GM15510 (cell line): ENCODE measurements around the gene NPFFR2.

Source experiments
- POLR2A ChIP-seq: IDR thresholded peaks from 3 replicates; pipeline ENCODE4 v1.6.1; 2011; ENCODE audit warnings: borderline replicate concordance; ENCODE audit not compliant: insufficient read length; ENCODE audit errors: extremely low read depth

Gene NPFFR2

DNA sequence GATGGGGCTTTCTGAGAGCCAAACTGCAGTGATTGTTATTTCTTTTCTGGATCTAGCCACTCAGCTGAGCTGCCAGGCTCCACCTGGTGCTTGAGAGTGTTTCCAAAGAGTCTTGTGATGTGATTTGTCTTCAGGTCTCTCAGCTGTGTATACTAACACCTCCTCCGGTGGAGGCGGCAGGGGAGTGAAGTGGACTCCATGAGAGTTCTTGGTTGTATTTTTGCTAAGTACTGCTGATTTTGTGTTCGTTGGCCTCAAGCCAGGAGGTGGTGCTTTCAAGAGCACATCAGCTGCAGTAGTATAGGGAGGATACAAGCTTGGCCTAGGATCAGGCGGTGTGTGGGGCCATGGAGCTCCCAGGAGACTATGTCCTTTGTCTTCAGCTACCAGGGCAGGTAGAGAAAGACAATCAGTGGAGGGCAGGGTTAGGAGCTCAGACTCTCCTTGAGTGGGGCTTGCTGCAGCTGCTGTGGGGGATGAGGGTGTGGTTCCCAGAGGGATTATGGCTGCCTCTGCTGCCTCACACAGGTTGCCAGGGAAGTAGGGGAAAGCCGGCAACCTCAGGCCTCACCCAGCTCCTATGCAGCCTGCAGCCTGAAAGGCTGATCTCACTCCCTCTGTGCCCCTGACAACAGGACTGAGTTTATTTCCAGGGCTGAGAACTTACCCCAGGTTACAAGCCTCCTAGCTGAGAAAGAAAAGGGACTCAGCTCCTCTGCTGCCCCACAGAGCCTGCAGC is 62.4 kb downstream of the NPFFR2 start:
- no peak for TF ChIP-seq POLR2A

DNA sequence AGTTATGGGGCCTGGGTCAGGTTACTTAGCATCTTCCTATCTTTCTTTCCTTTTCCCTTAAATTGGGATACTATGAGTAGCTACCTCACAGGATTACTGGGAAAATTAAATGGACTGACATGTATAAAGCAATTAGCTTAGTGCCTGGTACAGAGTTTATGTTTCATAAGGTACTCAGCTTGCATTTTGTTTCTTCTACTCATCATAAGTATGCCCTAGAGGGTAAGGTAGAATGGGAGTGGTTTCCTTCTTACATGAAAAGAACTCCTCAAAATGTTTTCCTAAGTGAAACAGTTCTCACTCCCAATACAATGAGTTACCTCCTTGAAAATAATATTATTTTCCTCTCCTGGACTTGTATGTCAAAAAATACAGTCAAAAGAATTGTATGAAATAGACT is 75.7 kb downstream of the NPFFR2 start:
- TF ChIP-seq POLR2A, result no peak

DNA sequence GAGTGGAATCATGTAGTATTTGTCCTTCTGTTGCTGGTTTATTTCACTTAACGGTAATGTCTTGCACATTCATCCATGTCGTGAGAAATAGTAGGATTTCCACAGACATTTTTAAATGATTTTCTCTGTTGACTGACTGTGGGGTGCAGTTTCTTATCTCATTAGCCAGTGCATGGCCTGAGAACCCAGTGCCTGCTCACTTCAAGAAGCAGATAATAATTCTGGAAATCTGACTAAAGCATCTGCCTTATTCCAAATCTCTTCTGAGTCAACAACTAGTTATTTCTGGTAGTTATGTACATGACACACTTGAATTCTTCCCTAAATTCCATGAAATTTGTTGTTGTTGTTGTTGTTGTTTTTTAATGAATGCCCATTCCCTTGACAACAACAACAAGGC is 77.6 kb downstream of the NPFFR2 start:
- no peak for TF ChIP-seq POLR2A

DNA sequence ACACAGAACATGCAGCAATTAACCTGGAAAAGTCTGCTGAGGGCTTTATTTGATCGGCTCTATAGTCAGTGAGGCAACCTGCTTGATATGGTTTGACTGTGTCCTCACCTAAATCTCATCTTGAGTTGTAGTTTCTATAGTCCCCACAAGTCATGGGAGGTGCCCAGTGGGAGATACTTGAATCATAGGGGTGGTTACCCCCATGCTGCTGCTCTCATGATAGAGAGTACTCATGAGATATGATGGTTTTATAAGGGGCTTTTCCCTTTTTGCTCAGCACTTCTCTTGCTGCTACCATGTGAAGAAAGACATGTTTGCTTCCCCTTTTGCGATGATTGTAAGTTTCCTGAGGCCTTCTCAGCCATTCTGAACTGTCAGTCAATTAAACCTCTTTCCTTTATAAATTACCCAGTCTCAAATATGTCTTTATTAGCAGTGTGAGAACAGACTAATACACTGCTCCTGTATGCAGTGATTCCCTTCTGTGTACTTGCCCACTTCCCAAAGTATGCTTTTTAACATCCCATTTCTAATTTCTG is 78.2 kb downstream of the NPFFR2 start:
- TF ChIP-seq POLR2A, result no peak

DNA sequence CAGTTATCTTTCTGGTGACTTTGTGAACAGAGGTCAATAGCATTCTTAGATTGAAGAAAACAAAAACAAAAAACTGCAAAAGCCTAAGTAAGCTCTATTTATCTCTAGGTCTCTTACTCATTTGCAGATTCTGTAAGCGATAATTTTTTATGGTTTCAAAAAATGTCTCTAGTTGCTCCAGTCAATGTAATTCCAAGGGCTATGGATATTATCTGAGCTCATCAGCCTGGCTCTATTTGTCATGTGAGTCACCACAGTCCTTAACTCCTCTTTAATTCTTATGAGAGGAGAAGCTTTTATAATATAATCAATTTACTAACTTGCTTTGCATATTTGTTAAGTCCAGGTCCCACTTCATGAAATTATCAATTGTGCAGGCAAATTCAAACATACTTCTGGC is 79.1 kb downstream of the NPFFR2 start:
- no peak for TF ChIP-seq POLR2A

DNA sequence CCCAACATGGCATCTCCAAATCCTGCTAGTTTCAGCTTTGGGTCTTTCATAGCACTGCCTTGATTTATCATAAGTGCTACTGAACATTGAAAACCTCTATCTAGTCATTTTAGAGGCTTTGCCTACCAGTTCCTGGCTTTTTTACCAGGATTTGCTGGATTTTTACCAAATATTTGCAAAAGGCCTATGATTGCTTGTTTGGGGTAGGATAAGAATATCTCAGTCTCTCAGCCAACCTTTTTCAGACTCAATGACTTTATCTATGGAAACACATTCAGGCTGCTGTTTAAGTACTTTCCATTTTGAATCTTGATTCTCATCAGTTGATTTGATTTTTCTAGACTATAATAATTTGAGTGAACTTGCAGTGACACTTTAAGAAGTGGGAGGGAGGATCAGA is 80.1 kb downstream of the NPFFR2 start:
- TF ChIP-seq POLR2A, result no peak

DNA sequence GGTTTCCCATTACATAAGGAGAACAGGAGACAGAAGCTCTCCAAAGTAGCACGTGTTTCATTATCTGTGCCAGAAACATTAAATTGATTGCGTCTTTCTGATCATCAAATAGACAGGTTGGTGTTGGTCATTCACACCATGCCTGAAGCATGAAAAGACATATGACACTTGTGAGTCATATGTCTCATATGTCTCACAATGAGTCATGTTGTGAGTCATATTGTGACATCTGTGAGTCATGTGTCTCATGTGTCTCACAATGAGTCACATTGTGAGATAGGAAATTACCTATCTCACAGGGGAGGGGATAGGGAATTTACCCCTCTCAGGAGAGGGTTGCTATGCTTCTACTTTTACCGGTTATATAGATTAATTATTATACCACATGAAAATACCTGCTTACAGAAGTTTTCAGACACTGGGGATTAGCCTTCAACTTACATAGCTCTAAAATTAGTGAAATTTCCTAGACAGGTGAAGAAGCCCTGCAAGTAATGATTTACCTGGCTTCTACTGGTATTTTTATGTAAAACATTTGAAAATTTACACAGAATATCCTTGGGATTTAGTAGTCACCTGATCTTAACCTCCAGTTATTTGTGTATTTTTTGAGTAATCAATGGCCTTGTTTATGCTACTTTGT is 80.8 kb downstream of the NPFFR2 start:
- no peak for TF ChIP-seq POLR2A

DNA sequence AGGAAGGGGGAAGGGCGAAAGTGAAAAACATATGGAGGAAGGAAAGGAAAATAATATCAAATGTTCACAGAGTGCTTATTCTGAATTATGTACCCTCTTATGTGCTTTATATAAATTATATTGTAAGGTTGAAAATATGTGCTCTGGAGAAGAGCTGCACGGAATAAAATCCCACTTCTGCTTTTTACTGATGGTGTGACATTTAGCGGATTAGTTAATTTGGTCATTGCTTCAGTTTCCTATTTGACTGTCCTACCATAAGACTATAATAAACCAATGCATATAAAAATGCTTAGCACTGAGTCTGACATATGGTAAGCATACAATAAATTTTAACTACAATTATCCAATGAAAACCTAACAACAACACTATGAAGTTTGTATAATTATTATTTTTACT is 86.2 kb downstream of the NPFFR2 start:
- no peak for TF ChIP-seq POLR2A

DNA sequence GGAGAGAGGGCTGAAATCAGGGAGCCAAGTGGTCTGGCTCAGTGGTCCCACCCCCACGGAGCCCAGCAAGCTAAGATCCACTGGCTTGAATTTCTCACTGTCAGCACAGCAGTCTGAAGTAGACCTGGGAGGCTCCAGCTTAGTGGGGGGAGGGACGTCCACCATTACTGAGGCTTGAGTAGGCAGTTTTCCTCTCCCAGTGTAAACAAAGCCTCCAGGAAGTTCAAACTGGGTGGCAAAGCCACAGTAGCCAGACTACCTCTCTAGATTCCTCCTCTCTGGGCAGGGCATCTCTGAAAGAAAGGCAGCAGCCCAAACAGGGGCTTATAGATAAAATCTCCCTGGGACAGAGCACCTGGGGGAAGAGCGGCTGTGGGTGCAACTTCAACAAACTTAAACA is 88.1 kb downstream of the NPFFR2 start:
- TF ChIP-seq POLR2A, result no peak

DNA sequence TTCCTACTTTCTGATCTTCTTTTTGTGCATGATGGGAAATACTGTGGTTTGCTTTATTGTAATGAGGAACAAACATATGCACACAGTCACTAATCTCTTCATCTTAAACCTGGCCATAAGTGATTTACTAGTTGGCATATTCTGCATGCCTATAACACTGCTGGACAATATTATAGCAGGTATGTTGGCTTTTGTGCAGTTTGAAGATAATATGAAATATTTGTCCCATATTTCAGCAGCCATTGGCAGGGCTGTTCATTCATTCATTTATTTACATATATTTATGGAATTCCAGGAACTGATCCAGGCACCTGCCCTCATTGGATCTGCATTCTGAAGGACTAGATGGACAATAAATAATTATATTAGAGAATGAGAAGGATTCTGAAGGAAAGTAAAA is 96.9 kb downstream of the NPFFR2 start:
- TF ChIP-seq POLR2A, result no peak

DNA sequence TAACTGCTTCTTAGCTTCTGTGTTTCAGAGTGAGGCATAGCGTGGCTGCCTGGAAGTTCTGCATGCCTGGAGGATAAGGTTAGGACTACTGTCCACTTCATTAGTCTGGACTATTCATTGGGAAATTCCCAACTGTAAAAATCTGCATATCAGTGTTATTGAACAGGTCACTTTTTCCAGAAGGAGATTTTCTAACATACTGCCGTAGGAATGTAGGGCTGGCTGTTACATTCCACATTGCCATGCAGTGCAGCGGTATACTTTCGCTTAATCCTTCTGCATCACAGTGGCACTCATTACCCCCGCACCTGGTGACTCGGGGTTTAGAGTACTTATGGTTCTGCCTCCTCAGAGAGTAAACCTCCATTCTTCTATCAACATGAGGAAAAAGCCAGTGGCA is 104.6 kb downstream of the NPFFR2 start:
- no peak for TF ChIP-seq POLR2A

DNA sequence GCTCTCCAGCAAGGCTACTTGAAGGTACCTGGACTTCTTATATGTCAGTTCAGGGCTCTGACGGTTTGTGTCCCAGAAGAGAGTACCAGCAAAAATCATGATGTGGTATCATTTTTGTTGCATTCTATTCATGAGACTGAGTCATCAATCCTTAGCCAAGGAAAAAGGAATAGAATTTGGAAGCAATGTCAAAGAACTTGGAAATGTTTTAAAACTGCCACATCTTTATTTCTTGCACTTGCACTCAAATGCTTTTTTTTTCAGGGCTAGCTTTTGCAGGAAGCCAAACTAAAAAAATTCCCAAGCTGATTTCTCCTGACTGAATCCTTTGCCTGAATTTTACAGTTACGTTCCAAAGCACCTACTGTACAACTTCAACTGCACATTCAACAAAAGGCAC is 112.4 kb downstream of the NPFFR2 start:
- no peak for TF ChIP-seq POLR2A

DNA sequence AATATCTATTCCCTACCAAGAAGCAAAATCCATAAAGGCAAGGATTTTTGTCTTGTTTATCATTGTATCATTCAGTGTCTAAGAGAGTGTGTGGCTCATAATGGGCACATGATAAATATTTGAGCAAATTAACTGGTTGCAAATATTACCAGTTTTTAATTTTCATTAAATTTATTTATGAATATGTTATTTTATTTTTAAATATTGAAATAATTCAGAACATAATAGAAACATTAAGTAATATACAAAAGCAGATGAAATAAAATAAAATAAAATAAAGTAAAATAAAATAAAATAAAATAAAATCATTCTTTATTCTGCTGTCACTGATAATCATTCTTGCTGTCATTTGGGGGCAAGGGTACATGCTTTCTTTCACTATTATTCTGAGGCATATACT is 120.9 kb downstream of the NPFFR2 start:
- TF ChIP-seq POLR2A, result no peak

DNA sequence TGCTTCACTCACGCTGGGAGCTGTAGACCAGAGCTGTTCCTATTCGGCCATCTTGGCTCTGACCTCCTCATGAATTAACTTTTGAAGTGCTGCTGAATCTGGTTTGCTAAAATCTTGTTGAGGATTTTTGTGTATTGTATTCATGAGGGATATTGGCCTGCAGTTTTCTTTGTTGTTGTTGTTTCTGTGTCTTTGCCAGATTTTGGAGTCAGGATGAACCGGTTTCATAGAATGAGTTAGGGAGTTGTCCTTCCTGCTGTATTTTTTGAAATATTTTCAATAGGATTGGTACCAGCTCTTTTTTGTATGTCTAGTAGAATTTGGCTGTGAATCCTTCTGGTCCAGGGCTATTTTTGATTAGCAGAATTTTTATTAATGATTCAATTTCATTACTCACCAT is 138.1 kb downstream of the NPFFR2 start:
- TF ChIP-seq POLR2A, result no peak

DNA sequence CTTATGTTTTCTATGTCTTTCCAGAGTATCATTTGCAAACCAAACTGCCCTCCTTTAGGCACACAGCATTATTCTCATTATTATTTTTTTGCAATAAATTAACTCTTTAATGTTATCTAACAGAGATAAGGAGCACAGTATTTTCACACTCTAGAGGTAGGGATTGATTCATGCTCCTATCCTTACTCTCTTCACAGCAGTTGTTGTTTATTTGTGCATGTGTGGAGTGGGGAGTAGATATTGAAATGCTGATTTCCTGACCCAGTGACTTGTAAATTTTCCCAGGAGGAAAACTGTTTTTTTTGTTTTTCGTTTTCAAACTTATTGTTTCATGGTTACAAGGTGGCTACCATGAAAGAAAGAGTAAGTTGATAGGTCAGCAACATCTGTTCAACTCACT is 140.0 kb downstream of the NPFFR2 start:
- no peak for TF ChIP-seq POLR2A

DNA sequence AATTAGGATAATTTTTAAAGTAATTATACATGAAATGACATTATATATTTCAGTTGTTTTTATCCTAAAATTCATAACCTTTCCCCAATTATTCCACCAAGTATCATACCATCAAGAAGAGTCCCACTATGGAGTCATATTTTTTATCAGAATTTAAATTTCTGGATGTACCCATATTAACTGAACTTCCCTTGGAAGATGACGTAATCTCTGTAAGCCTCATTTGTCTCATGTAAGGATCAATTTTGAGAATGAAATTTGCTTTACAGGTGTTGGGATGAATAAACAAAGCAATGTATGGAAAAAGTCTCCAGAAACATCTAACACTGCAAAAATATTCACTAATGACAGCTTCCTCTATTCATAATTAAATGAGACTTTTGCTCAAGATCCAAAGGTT is 147.5 kb downstream of the NPFFR2 start:
- TF ChIP-seq POLR2A, result no peak
